GM10248 (cell line): Measurements from ENCODE around the gene TEX14.

Experiments
- CTCF ChIA-PET: fragments of 300-600 bp; sonication (Branson Sonifier 250); formaldehyde crosslinking; extraction: SDS; loops from one replicate; lab custom pipeline; 2021; ENCODE audit warnings: antibody characterized with exemption; lab: Yijun Ruan, JAX
- POLR2A ChIA-PET: fragments of 350-650 bp; sonication (Branson Sonifier 250); formaldehyde crosslinking; extraction: SDS; loops from one replicate; lab custom pipeline; 2020; ENCODE audit warnings: antibody characterized with exemption; lab: Yijun Ruan, JAX
- DNase-seq: peaks from one replicate; pipeline ENCODE4 v3.0.0; 2012; ENCODE audit errors: extremely low spot score
- TF ChIP-seq, protein P1 (sequence below): IDR thresholded peaks from 2 replicates; pipeline ENCODE4 v1.5.1; 2012; ENCODE audit warnings: mild to moderate bottlenecking, low read depth; ENCODE audit errors: extremely low read depth, missing control alignments, control extremely low read depth

The TEX14 gene

DNA sequence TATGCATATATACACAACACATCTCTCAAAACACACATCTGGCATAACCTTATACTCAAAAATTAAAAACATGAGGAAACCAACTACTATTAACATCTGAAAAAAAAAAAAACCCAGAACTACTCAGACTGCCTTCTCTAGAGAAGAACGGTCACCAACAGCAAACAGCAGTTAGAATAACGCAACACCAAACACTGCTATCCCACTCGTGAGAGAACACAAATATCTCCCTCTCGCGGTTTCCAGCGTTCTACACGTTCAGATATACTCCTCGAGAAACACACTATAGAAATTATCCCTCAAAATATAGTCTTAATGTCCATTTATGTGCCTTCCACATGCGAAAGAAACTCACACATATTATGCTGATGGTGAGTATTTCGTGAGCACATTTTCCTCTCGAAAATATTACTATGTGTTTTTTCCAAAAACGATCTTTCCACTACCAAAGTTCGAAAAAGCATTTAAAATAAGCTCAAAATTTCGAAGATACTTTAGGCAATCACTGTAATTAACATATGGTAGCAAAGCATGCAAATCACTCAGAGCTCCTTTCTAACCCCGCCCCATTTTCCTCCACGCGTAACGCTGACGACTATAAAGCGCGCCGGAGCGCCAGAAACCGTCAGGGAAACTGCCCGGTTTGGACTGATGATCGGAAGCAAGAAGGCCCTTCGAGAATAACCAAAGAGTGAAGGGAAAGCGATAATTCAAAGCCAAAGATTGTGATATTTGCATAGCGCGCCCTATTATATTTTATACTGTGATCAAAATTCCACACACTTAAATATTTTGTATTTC lies 60.1 kb downstream of the TEX14 start:
- CTCF ChIA-PET, result interaction anchor here (0.9 to 2.6 kb wide), 10 partner anchors 8 to 373 kb away, joined by 3 to 13 read pairs (median 4); no protein-coding TSS in a partner anchor
- POLR2A ChIA-PET, result interaction anchor here (0.5 to 5.6 kb wide), 53 partner anchors 9 to 1487 kb away, joined by 3 to 238 read pairs (median 5); partner anchors contain the start of genes MTMR4, PRR11, RAD51C and RNF43
- TF ChIP-seq, protein P1, sequence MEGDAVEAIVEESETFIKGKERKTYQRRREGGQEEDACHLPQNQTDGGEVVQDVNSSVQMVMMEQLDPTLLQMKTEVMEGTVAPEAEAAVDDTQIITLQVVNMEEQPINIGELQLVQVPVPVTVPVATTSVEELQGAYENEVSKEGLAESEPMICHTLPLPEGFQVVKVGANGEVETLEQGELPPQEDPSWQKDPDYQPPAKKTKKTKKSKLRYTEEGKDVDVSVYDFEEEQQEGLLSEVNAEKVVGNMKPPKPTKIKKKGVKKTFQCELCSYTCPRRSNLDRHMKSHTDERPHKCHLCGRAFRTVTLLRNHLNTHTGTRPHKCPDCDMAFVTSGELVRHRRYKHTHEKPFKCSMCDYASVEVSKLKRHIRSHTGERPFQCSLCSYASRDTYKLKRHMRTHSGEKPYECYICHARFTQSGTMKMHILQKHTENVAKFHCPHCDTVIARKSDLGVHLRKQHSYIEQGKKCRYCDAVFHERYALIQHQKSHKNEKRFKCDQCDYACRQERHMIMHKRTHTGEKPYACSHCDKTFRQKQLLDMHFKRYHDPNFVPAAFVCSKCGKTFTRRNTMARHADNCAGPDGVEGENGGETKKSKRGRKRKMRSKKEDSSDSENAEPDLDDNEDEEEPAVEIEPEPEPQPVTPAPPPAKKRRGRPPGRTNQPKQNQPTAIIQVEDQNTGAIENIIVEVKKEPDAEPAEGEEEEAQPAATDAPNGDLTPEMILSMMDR, result no peak
- DNase-seq, result peak; percentile 87

DNA sequence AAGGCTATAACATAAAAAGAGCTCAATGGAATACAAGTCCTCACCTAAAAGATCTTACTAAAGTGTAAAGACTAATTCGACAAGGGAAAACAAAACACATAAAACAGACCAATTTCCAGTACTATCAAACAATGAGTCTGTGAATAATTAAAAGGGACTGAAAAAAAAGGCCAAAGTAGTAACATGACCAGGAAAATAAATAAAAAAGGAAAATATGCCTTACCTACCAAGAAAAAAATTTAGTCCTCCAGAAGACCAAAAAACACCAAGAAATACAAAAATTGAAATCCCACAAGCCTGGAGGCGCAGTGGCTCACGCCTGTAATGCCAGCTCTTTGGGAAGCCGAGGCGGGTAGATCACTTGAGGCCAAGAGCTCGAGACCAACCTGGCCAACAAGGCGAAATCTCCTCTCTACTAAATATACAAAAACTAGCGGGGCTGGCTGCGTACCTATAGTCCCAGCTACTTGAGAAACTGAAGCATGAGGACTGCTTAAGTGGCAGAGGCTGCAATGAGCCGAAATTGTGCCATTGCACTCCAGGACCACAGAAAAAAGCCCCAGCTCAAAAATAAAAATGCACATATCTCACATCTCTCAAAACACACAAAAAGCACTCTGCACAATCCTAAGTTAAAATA lies 60.8 kb downstream of the TEX14 start:
- no peak for DNase-seq
- TF ChIP-seq, protein P1, result no peak
- ChIA-PET CTCF (interaction anchor here (0.9 to 2.6 kb wide), 8 partner anchors 9 to 374 kb away, joined by 3 to 13 read pairs (median 4); no protein-coding TSS in a partner anchor), POLR2A (interaction anchor here (0.5 to 5.6 kb wide), 55 partner anchors 10 to 1486 kb away, joined by 3 to 238 read pairs (median 5); partner anchors contain the start of genes DYNLL2, MTMR4, PRR11 and RAD51C)

DNA sequence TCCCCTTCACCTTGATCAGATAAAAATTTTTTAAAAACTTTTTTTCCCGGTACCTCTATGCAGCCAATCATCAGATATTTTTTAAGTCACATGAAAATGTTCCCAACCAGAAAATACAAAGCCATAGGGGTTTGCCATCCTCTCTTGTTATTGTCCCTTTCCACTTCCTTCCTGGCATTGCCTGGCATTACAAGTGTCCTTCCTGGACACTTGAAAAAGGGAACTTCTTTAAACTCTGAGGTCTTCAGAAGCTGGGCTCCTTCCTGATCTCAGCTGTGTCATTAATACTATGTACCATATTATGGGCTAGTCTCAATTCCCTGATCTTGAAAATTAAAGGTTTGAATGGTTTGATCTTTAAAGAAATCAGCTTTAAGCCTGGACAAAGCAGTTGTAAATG lies 64.9 kb downstream of the TEX14 start:
- TF ChIP-seq, protein P1, result no peak
- no peak for DNase-seq
- ChIA-PET CTCF (interaction anchor here (0.9 to 2.8 kb wide), 3 partner anchors 8 to 39 kb away, joined by 3 to 14 read pairs (median 4); no protein-coding TSS in a partner anchor), POLR2A (interaction anchor here (0.6 kb wide), 3 partner anchors 22 to 108 kb away, joined by 3 to 6 read pairs (median 3); no protein-coding TSS in a partner anchor)

DNA sequence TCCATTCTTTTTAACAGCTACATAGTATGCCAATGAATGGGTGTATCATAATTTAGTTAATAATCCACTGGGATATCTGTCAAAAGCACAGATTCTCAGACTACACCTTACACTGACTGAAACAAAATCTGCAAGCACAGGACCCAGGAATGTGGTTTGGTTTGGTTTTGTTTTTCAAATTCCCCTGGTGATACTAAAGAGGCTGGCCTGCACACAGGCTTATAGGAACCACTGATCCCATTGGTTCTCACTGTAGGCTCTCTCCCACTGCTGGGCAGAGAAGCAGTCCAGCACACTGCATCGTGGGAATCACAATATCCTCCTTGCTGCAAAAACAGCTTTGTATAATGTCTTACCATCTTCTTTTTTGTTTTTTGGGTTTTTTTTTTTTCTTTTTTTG lies 67.1 kb downstream of the TEX14 start:
- DNase-seq, result no peak
- ChIA-PET CTCF (interaction anchor here (1.2 to 1.5 kb wide), 2 partner anchors 11 to 48 kb away, joined by 3 to 5 read pairs; no protein-coding TSS in a partner anchor), POLR2A (interaction anchor here (0.7 kb wide), 1 partner anchor 293 kb away, joined by 3 read pairs; no protein-coding TSS in a partner anchor)
- TF ChIP-seq, protein P1, result no peak

DNA sequence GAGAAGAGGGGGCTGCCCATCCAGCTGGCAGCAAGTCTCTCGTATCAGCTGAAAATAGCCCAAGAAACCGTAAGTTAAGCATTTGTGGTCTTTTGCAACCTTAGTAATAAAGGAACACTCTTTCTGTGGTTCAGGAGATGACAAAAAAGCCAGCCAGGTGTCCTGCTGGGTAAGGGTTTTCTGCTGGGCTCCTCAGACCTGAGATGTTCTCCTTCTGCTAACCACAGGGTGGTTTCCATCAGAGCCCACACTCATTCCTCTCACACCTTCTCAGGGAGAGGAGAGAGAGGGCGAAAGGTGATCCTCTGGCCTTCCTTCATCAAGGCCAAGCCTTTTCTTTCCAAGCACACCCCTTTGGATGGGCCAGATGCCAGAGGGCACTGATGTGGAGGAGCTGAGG lies 70.7 kb downstream of the TEX14 start:
- TF ChIP-seq, protein P1, result no peak
- DNase-seq, result peak; percentile 60
- POLR2A ChIA-PET, result interaction anchor here (13.0 kb wide), 1 partner anchor 9 kb away, joined by 146 read pairs; no protein-coding TSS in a partner anchor
- CTCF ChIA-PET, result interaction anchor here (1.5 to 1.7 kb wide), 2 partner anchors 9 kb away, joined by 4 to 5 read pairs; no protein-coding TSS in a partner anchor

DNA sequence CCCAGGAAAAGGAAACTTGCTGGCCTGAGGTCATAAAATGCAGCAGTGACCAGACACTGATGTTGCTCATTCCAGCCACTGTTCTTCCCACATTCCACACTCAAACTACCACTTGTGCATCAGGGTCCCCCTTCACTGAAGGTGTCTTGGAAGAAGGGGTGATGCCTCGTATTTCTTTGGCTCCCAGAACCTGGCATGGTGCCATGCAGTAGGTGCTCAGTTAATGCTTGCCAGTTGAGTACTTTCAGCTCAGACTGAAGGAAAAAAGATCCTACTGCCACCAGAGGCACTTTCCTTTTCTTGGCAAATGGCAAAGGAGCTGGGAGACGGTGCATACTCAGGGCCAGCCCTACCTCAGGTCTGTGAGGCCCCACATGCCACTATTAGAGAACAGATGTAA lies 73.5 kb downstream of the TEX14 start:
- TF ChIP-seq, protein P1, result no peak

More for the DNA sequence above, 73.5 kb downstream of the TEX14 start:
- CTCF ChIA-PET, result interaction anchor here (1.2 to 1.4 kb wide), 2 partner anchors 9 to 29 kb away, joined by 3 to 4 read pairs; no protein-coding TSS in a partner anchor
- POLR2A ChIA-PET, result interaction anchor here (13.0 kb wide), 1 partner anchor 12 kb away, joined by 146 read pairs; no protein-coding TSS in a partner anchor
- no peak for DNase-seq
